D721Med (cell line): Measurements from ENCODE around the gene PLXNB1.
"Not testable (repeated sequence)": the region's sequence is repeated elsewhere in the genome, so short reads cannot be mapped to it uniquely, and the experiment has no call there.

Source experiments
- DNase-seq: peaks from one replicate; pipeline ENCODE4 v3.0.0; 2011; ENCODE audit warnings: low spot score; ENCODE audit not compliant: insufficient read length
- FAIRE-seq: peaks from 2 replicates; lab custom pipeline; 2011; peaks lifted over from hg19 to GRCh38; lab: Jason Lieb, UNC
- CTCF ChIP-seq: IDR thresholded peaks from 2 replicates; pipeline ENCODE4 v1.5.1; 2012; ENCODE audit warnings: mild to moderate bottlenecking, control low read depth; ENCODE audit not compliant: insufficient read depth; ENCODE audit errors: missing control alignments

Gene PLXNB1

GRCh38 chr3:48429960-48430707 is at the start of gene PLXNB1:
Gene PLXNB1 (minus strand): TSS chr3:48430086. CDS start chr3:48424611, 5,475 bp downstream.
- no peak for FAIRE-seq
- TF ChIP-seq CTCF = no peak
- no peak for DNase-seq

GRCh38 chr3:48478626-48479555 is 49.0 kb upstream of the PLXNB1 start:
- no peak for FAIRE-seq
- no peak for DNase-seq
- TF ChIP-seq CTCF = no peak

GRCh38 chr3:48477959-48478520 is 48.2 kb upstream of the PLXNB1 start:
- no peak for TF ChIP-seq CTCF
- FAIRE-seq = no peak

GRCh38 chr3:48476426-48477053 is 46.7 kb upstream of the PLXNB1 start:
- FAIRE-seq = no peak
- no peak for DNase-seq
- TF ChIP-seq CTCF = no peak

More at GRCh38 chr3:48477959-48478520, 48.2 kb upstream of the PLXNB1 start:
- no peak for DNase-seq

- DNase-seq = no peak
- no peak for FAIRE-seq
- no peak for TF ChIP-seq CTCF
These were observed 45.3 kb upstream of the PLXNB1 start for GRCh38 chr3:48475188-48475587.

GRCh38 chr3:48474619-48475018 is 44.7 kb upstream of the PLXNB1 start:
- FAIRE-seq (no peak), DNase-seq (no peak)
- TF ChIP-seq CTCF = no peak

GRCh38 chr3:48474031-48474430 is 44.1 kb upstream of the PLXNB1 start:
- FAIRE-seq, DNase-seq: not testable (repeated sequence)
